SK-N-SH (cell line): ENCODE results near the gene NEMP1.

Experiments
- CTCF ChIP-seq: fragments of 200-600 bp; sonication (generic); IDR thresholded peaks from 2 replicates; pipeline ENCODE4 v1.6.1; 2017; ENCODE audit warnings: antibody characterized with exemption, mild to moderate bottlenecking, moderate library complexity
- EP300 ChIP-seq, 2 experiments: IDR thresholded peaks; 2 replicates each; pipeline versions ENCODE4 v1.4.0 to v1.6.1; 2012; ENCODE audit warnings: borderline replicate concordance in 1 of 2, low read depth in 1 of 2, low read length in 1 of 2
- NFIC ChIP-seq: IDR thresholded peaks from 2 replicates; pipeline ENCODE4 v1.4.0; 2012; ENCODE audit warnings: borderline replicate concordance
- POLR2AphosphoS5 ChIP-seq: IDR thresholded peaks from 2 replicates; pipeline ENCODE4 v1.6.1; 2012; ENCODE audit warnings: low read depth, low read length
- RFX5 ChIP-seq: IDR thresholded peaks from 2 replicates; pipeline ENCODE4 v1.6.1; 2012; ENCODE audit warnings: mild to moderate bottlenecking, improper control_type of control experiment, low read length
- TCF12 ChIP-seq: IDR thresholded peaks from 2 replicates; pipeline ENCODE4 v1.4.0; 2012
- TEAD4 ChIP-seq: IDR thresholded peaks from 2 replicates; pipeline ENCODE4 v1.4.0; 2012; ENCODE audit warnings: mild to moderate bottlenecking, borderline replicate concordance; ENCODE audit not compliant: insufficient read depth
- TF ChIP-seq, protein P1 (sequence below): IDR thresholded peaks from 2 replicates; pipeline ENCODE4; 2012

GRCh38 chr12:57091638-57092528, 13.3 kb upstream of the NEMP1 start:
- TF ChIP-seq CTCF (no peak), TEAD4 (no peak), EP300 (IDR thresholded peaks at IDR 0.05; ENCODE audit: borderline replicate concordance in 1 of 2, low read depth in 1 of 2, low read length in 1 of 2) (no peak), TCF12 (no peak), POLR2AphosphoS5 (no peak), RFX5 (no peak), NFIC (no peak)
- TF ChIP-seq, protein P1, sequence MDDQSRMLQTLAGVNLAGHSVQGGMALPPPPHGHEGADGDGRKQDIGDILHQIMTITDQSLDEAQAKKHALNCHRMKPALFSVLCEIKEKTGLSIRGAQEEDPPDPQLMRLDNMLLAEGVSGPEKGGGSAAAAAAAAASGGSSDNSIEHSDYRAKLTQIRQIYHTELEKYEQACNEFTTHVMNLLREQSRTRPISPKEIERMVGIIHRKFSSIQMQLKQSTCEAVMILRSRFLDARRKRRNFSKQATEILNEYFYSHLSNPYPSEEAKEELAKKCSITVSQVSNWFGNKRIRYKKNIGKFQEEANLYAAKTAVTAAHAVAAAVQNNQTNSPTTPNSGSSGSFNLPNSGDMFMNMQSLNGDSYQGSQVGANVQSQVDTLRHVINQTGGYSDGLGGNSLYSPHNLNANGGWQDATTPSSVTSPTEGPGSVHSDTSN: no peak
